OCI-LY3 (cell line): ENCODE measurements around the gene SRPK3.

Experiments used
- CTCF ChIP-seq: fragments of 200-600, 300-600 bp; sonication (generic); IDR thresholded peaks from 2 replicates; pipeline ENCODE4 v1.5.1; 2014; ENCODE audit warnings: antibody characterized with exemption, low read length, low read depth
- EZH2phosphoT487 ChIP-seq: fragments of 200-600 bp; shearing (Covaris generic); IDR thresholded peaks from 2 replicates; pipeline ENCODE4 v1.6.1; 2018; ENCODE audit warnings: antibody characterized with exemption, mixed run types, low read depth

GRCh38 chrX:153740631-153741222, 40.1 kb upstream of the SRPK3 start:
- no peak for TF ChIP-seq CTCF
- TF ChIP-seq EZH2phosphoT487: no peak
